GM21447 (cell line): Measurements from ENCODE around the gene SIGLEC15.
A peak's percentile ranks its signal among the peaks of the same experiment; 100 is the strongest.
"Not testable (repeated sequence)": the region's sequence is repeated elsewhere in the genome, so short reads cannot be mapped to it uniquely, and the experiment has no call there.

Experiments used
- ATAC-seq: cut with Tn5 transposase; IDR thresholded peaks from one replicate; pipeline ENCODE4 v1.9.1; 2021; ENCODE audit not compliant: unreplicated experiment

The SIGLEC15 gene

DNA sequence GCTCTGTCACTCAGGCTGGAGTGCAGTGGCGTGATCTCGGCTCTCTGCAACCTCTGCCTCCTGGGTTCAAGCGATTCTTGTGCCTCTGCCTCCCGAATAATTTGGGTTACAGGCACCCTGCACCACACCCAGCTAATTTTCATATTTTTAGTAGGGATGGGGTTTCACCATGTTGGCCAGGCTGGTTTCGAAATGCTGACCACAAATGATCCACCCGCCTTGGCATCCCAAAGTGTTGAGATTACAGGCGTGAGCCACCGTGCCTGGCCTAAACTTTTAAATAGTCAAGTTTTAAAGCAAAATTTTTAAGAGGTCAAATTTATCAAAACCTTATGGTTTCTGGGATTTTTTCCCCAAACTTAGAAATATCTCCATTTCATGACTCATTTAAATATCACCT is 6.7 kb upstream of the SIGLEC15 start:
- not testable (repeated sequence) for ATAC-seq

DNA sequence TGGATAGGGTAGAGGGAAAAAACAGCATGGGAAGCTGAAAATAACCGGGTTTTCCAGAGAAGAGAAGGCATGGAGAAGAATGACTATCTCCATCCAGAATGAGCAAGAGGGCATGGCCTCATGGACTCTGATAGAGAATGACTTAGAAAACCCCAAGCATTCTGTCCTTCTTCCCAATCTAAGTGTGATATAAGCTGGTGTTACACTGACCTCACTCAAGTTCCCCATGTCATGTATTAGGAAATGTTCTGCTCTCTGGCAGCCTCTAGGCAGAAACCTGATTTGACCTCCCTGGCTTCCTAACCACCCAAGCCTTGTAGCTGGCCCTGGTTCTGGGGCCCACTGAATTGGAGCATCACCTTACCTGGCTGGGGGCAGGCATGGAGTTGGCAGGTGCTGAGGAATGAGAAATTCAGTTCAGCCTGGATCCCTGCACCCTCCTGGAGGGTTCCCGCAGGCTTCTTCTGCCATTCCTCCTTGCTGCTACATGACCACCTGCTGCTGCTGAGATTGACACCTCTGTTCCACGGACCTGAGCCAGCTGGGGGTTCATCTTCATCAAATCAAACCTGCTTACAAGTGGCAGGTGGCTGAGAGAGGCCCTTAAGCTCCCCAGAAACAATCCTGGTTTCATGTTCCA is 5.2 kb upstream of the SIGLEC15 start:
- ATAC-seq = no peak

DNA sequence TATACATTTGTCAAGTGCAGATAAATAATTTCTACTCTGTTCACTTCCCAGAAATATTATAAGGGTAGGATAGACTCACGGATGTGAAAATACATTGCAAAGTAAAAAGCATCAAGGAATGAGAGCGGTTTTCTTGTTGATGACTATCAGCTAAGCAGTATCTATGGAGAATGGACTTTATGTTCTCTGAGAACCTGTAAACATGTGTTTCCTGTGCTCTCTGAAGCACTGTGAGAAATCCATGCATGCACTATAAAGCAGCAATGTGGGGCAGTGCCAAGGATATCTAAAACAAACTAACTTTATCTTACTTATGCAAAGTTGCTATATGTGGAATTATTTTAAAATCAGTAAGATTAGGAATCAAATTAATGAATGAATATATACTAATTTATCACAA is 4.4 kb upstream of the SIGLEC15 start:
- ATAC-seq = no peak

DNA sequence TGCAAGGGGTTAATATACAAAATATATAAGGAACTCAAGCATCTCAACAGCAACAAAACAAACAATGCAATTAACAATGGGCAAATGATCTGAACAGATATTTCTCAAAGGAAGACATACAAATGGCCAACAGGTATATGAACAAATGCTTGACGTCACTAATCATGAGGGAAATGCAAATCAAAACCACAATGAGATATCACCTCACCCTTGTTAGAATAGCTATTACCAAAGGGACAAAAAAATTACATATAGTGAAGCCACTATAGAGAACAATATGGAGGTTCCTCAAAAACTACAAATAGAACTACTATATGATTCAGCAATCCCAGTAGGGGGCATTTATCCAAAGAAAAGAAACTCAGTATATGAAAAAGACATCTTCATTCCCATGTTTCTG is 3.8 kb upstream of the SIGLEC15 start:
- ATAC-seq = no peak

DNA sequence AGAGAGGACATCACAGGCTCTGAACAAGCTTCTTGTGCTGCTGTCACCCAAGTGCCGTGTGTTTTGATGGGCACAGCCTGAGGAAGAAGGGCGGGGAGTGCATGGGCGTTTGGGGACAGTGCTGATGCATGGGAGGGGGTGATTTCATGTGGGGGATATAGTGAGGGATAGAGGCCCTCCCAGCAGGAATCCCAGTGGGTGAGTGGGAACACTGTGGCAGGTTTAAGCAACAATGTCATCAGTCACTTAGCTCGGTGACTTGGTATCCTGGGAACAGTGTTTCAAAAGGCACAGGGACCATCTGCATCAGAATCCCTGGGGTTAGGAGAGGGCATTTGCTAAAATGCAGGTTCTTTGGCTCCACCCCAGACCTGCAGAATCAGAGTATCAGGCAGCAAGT is 609 bp downstream of the SIGLEC15 start:
- ATAC-seq = no peak

DNA sequence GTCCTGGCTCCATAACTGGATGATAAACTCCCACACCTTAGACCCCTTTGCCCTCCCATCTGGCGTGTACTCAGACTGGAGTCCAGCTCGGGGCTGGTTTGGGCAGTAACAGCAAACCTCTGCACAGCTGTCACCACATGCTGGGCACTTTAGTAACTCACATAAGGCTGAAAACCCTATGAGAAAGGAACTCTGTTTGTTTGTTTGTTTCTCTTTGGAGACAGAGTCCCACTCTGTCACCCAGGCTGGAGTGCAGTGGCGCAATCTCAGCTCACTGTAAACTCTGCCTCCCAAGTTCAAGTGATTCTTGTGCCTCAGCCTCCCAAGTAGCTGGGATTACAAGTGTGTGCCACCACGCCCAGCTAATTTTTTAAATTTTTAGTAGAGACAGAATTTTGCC is 1.2 kb downstream of the SIGLEC15 start:
- ATAC-seq = not testable (repeated sequence)

DNA sequence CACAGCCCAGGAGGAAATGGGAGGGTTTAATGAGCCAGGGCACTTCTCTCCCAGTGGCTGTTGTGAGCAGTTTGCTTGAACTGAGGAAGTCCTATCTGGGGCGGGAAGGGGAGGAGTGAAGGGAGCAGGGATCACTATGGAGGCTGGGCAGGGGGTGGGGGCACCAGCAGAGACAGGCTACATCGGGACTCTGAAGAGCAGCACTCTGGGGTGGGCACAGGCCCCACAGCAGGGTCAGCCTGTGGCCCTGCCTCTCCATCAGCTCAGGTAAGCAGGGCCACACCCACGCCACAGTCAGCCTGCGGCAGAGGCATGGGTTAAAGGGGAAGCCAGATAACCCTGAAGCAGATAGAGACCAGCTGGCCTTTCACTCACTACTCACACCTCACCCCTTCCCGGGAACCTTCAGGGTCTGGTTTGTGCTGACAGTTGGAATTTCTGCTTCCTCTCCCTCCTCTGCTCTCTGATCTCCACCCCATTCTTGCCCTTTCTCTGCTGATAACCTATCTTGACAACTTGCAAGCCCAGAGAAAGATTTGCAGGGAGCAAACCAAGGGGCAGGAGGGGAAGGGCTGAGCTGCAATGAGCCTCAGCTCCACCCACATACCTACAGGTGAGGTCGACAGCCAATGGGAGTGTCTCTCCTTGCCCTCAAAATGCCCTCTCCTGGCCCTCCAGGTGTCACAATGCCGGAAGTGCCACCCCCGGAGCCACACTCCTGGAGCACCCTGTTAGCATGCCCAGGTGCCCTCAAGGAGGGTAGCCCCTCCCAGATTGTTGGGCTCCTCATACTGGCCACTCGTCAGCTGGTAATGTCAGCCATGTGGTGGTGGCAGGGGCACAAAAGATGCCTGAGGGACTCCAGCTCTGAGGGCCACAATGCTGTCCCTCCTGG is 3.7 kb downstream of the SIGLEC15 start:
- no peak for ATAC-seq

DNA sequence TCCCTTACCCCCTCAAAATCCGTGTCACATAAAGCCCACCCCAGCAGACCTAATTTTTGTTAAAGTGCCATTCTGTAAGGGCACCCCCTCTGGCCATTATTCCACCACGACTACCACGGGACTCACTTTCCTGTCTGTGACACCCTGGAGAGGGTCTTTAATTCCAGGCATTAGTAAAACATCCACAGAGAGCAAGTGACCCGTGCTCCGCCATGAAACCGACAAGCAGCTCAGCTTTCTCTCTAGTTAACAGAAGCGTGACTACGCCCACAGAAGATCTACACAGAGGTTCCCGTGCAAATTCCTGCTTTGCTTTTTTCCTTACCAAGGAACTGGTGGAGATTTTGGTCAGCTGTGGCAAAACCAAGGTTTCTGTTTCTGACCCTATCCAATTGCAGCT is 4.4 kb downstream of the SIGLEC15 start:
- ATAC-seq = no peak

DNA sequence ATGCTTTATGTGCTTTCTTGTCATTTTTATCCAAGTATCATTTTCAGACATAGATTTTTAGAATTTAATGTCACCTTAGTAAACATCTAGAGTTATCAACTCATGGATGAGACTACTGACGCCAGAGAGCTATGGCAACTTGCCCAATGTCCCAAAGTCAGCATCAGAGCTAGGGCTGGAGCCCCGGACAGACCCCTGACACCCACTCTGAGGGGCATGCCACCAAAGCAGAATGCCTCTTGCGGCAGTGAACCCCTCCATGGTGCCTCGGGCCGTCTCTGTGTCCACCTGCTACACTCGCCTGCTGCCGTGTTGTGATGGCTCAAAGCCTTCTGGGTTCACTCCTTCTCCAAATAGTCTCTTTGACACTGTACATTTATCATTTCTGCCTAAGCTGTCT is 5.4 kb downstream of the SIGLEC15 start:
- ATAC-seq = no peak

DNA sequence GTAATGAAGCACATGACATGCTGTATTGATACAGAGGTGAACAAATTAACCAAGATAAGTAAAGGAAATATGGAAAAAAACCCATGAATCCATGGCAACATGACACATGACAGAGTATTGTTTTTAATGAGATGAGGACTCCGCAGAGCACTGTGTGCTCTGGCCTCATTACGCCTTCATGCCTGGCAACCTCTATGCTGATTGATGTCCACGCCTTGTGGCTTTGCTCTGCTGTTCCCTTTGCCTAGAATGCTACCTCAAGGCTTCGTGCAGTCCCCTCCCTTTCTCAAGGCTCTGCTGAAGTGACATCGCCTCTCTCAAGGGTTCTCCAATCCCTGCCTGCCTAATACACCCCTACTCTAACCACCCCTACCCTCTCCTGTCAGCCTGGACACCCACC is 8.4 kb downstream of the SIGLEC15 start:
- no peak for ATAC-seq

DNA sequence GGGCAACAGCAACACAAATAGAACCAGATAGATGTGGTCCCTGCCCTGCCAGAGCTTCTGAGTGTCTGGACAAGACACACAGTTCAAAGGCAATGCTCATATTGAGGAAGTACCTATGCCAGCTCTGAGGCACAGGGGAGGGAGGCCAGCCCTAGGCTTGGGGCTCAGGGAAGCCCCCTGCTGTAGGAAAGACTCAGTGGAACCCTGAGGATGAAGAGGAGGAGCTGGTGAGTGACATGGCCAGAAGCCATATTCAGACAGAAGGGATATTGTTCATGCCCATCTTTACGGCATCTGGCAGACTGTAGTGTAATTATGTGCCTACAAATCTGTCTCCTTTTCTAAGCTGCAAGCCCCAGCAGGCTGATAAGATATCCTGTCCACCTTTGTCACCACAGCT is 8.8 kb downstream of the SIGLEC15 start:
- no peak for ATAC-seq

DNA sequence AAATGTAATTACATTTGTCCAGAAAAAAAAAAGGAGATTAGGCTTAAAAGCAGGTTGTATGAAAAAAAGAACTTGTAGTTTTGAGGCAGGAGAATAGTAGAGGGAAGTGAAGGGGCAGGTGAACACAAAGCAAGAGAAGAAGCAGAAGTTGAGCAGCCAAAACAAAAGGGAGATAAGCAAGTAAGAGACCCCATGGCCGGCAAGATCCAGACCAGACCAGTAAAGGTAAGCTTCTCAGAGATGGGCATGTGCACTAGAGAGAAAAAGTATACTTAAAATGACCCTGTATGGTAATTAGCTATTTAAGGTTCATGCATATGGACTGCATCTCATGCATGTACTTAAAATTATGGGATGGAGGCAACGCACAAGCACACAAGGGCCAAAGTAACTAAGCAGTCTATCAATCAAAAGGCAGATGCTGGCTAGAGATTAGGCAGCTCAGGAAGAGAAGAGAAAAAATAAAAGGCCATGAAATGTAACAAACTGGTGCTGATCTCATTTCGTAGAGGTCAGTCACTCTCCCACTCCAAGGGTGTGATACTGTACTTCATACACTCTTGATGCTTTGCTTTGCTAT is 9.7 kb downstream of the SIGLEC15 start:
- no peak for ATAC-seq

DNA sequence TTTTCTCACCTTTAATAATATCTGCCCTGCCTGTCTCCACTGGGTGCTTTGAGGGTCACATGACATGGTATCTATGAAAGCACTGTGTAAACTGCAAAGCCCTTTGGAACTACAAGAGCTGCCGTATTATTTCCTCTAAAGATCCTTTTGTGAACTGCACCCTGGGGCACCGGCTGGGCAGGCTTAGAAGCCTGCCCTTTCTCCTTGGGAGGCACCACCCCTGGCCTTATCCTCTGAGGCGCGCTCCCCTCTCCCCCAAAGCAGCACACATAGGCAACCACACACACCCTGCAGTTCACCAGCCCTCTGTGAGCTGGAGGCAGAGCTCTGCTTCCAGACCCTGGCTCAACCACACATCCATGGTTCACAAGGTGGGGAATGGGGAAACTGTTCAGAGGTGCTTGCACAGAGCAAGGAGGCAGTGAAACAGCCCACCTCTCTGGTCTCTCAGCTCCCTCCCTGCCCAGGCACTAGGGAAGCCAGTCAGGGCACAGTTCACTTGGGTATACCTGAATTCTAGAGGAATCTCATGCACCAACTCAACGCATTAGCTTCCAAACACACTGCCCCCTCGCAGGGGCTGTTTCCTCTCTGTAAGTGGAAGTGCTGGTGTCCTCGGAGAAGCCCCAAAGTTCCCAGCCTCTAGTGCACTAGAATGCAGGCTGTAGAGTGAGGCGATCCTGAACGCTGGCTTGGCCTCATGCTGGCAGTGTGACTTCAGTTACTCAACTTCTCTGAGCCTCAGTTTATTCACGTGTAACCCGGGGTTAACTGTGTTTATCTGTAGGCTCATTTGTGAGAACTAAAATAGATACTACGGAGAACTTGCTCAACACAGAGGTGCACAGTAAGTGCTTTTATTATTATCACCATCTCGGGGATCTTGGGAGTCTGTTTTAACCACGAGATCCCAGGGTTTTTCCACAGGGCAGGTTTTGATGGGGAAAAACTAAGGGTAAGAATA is 11.0 kb downstream of the SIGLEC15 start:
- no peak for ATAC-seq

DNA sequence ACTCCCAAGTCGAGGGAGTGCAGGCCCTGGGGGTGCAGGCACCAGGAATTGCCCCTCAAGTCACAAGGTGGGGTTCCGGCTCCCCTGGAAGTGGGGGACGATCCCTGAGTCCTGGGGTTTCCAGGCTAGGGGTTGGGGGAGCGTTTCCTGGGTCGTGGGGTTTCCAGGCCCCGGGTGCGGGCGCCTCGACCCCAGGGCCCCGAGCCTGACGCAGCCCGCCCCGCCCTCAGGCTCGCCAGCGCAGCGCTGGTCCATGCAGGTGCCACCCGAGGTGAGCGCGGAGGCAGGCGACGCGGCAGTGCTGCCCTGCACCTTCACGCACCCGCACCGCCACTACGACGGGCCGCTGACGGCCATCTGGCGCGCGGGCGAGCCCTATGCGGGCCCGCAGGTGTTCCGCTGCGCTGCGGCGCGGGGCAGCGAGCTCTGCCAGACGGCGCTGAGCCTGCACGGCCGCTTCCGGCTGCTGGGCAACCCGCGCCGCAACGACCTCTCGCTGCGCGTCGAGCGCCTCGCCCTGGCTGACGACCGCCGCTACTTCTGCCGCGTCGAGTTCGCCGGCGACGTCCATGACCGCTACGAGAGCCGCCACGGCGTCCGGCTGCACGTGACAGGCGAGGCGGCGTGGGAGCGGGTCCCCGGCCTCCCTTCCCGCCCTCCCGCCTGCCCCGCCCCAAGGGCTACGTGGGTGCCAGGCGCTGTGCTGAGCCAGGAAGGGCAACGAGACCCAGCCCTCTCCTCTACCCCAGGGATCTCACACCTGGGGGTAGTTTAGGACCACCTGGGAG is 12.0 kb downstream of the SIGLEC15 start:
- ATAC-seq = no peak

DNA sequence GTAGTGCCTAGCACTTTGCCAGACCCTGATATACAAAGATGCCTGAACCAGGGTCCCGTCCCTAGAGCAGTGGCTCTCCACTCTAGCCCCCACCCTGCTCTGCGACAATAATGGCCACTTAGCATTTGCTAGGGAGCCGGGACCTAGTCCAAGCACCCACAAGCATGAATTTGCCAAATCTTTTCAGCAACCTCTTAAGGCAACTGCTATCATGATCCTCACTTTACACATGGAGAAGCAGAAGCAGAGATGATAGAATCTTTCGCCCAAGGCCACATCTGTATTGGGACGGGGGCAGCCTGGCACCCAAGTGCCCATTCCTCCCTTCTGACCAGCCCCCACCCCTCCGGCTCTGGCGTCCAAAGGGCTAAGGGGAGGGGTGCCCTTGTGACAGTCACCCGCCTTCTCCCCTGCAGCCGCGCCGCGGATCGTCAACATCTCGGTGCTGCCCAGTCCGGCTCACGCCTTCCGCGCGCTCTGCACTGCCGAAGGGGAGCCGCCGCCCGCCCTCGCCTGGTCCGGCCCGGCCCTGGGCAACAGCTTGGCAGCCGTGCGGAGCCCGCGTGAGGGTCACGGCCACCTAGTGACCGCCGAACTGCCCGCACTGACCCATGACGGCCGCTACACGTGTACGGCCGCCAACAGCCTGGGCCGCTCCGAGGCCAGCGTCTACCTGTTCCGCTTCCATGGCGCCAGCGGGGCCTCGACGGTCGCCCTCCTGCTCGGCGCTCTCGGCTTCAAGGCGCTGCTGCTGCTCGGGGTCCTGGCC is 13.0 kb downstream of the SIGLEC15 start:
- ATAC-seq = no peak

DNA sequence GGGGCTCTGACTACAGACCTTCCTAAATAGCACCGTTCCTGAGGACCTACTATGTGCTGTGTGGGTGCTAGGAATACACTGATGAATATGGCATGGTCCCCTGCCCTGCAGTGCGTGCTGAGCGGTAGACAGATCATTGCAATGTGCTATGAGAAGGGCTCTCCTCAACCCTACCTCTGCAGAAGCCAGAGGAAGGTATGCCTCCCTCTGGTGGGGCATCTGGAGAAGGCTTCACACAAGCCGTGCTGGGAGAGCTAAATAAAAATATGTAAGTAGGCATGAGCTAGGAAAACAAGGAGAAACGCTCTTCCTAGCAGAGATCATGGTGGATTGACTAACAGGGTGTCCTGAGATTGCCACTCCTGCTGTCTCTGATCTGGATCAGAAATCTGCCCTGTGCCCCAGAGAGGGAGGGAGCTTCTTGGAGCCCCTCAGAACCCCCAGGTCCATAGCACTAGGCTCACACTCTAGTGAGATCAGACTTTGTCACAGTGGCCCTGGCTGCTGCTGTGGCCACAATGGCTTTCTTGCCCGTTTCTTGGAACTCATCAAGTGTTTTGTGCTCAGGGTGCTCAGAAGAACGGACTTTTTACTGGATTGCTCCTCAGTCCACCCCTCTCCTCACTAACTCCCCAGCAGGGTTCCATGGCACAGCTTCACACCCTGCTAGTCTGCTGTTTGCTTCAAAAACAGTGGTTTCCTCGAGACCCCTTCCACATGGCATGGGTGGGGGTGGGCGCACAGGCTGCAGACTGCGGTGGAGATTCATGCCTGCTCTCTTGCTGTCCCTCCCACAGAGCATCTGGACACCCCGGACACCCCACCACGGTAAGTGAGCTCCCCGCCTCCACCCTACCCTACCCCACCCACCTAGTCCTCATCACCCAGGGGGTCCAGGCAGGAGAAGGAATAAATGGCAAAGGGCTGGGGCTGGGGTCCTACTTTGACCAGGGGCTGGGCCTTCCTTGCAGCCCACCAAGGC is 14.2 kb downstream of the SIGLEC15 start:
- peak; percentile 40 for ATAC-seq

DNA sequence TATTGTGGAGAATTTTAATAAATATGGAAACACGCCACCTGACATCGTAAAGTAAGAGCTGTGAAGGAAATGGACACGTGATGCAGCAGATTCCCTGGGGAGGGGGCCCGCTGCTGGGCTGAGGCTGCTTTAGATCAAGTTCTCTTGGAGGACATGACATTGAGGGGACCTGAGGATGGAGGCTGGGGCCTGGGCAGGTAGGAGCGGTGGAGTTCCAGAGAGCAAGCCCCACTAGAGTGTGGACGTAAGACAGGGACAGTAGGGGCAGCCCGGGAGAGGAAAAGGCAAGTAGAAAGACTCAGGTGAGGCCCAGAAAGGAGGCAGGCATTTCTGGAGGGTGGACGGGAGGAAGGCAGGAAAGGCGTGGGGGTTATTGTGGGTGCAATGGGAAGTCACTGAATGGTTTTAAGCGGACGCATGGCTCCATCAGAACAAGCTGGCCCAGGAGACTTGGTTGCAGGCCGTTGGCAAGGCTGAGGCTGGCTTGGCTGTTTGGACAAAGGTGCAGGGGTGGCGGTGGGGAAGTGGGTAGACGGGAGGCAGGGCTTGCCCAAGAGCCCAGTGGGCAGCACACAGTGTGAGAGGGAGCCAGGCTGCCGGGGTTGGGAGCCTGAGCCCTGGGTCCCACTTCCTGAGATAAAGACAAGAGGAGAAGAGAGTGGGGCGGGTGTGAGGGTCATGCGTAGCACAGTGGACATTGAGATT is 15.7 kb downstream of the SIGLEC15 start:
- ATAC-seq = no peak
